Cortex of kidney (tissue), 1 donor: Measurements from ENCODE around the gene TFAP2C.
"Not testable (repeated sequence)": the region's sequence is repeated elsewhere in the genome, so short reads cannot be mapped to it uniquely, and the experiment has no call there.

Experiments used
- DNase-seq: peaks from one replicate; lab custom pipeline; 2025; lab: John Stamatoyannopoulos, UW

The TFAP2C gene

GRCh38 chr20:56653211-56653610, 24.1 kb downstream of the TFAP2C start:
- no peak for DNase-seq

- no peak for DNase-seq
Measured at GRCh38 chr20:56656632-56657031, 27.5 kb downstream of the TFAP2C start.

- DNase-seq, result no peak
Measured at GRCh38 chr20:56657879-56658278, 28.8 kb downstream of the TFAP2C start.

- DNase-seq, result not testable (repeated sequence)
Measured at GRCh38 chr20:56658341-56658947, 29.3 kb downstream of the TFAP2C start.

GRCh38 chr20:56663660-56664059, 34.6 kb downstream of the TFAP2C start:
- no peak for DNase-seq

GRCh38 chr20:56664796-56665195, 35.7 kb downstream of the TFAP2C start:
- no peak for DNase-seq

GRCh38 chr20:56665806-56666205, 36.7 kb downstream of the TFAP2C start:
- no peak for DNase-seq

- DNase-seq, result no peak
Measured at GRCh38 chr20:56673450-56673849, 44.3 kb downstream of the TFAP2C start.

GRCh38 chr20:56676001-56676400, 46.9 kb downstream of the TFAP2C start:
- DNase-seq, result no peak

GRCh38 chr20:56676679-56677078, 47.6 kb downstream of the TFAP2C start:
- no peak for DNase-seq

- DNase-seq, result no peak
Measured at GRCh38 chr20:56683077-56683865, 54.2 kb downstream of the TFAP2C start.

GRCh38 chr20:56685879-56686278, 56.8 kb downstream of the TFAP2C start:
- no peak for DNase-seq

- DNase-seq, result no peak
Measured at GRCh38 chr20:56687061-56687460, 58.0 kb downstream of the TFAP2C start.

GRCh38 chr20:56688106-56688505, 59.0 kb downstream of the TFAP2C start:
- DNase-seq, result no peak
